ENCODE measurements around the gene KLHL10.

DNA sequence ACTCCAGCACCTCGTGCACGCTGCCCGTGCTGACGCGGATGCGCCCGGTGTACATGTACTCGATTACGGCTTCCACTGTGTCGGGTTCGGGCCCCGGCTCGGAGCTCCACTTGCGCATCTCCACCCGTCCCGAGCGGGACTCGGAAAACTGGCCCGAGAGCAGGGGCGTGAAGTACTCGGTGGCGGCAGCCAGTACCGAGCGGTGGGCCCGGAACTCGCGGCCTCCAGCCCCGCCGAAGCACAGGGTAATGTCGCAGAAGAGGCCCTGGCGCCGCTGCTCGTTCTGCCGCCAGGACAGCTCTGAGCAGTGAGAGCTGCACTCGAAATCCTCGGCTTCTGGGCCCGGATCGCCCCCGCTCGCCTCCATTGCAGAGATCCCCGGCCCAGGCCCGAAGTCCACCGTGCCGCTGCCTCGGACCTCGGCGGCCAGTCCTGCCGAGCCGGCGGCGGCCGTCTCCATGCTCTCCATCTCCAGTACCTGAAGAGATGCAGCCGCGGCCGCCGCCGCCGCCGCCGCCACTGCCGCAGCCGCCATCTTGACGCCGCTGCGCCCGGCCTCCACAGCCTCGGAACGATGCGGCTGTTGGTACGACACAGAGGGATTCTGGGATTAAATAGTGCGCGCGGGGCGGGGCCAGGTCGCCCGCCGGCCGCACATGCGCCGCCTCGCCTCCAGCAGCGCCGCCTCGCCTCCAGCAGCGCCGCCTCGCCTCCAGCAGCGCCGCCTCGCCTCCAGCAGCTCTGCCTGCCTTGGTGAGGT, 27.4 kb downstream of the KLHL10 start, which contains the start of gene KLHL11:
- TF ChIP-seq, protein P1, sequence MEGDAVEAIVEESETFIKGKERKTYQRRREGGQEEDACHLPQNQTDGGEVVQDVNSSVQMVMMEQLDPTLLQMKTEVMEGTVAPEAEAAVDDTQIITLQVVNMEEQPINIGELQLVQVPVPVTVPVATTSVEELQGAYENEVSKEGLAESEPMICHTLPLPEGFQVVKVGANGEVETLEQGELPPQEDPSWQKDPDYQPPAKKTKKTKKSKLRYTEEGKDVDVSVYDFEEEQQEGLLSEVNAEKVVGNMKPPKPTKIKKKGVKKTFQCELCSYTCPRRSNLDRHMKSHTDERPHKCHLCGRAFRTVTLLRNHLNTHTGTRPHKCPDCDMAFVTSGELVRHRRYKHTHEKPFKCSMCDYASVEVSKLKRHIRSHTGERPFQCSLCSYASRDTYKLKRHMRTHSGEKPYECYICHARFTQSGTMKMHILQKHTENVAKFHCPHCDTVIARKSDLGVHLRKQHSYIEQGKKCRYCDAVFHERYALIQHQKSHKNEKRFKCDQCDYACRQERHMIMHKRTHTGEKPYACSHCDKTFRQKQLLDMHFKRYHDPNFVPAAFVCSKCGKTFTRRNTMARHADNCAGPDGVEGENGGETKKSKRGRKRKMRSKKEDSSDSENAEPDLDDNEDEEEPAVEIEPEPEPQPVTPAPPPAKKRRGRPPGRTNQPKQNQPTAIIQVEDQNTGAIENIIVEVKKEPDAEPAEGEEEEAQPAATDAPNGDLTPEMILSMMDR (IDR thresholded peaks at IDR 0.05) = 0 out of 2 replicates have a peak, but pooled peaks have one; percentile 33
- TF ChIP-seq ZFX (IDR thresholded peaks at IDR 0.05; ENCODE audit: borderline replicate concordance) = no peak

Data from 22Rv1 (cell line).